HG03103 (cell line): Measurements from ENCODE around the gene OR9A4.
A peak's percentile ranks its signal among the peaks of the same experiment; 100 is the strongest.
"Not testable (repeated sequence)": the region's sequence is repeated elsewhere in the genome, so short reads cannot be mapped to it uniquely, and the experiment has no call there.

Source experiments
- ATAC-seq: cut with Tn5 transposase; IDR thresholded peaks from one replicate; pipeline ENCODE4 v1.9.1; 2021; ENCODE audit warnings: low read depth; ENCODE audit not compliant: unreplicated experiment

OR9A4 gene

GRCh38 chr7:141916099-141916498 is at the start of gene OR9A4:
Gene OR9A4 (plus strand): TSS chr7:141916399. CDS start chr7:141918876, 2,477 bp downstream.
- no peak for ATAC-seq

- ATAC-seq = no peak
These were observed 49.2 kb upstream of the OR9A4 start for GRCh38 chr7:141866974-141867373.

GRCh38 chr7:141872931-141873330 is 43.3 kb upstream of the OR9A4 start:
- peak; percentile 81 for ATAC-seq

GRCh38 chr7:141874787-141875186 is 41.4 kb upstream of the OR9A4 start:
- no peak for ATAC-seq

- no peak for ATAC-seq
These were observed 40.7 kb upstream of the OR9A4 start for GRCh38 chr7:141875453-141875852.

GRCh38 chr7:141876371-141876770 is 39.8 kb upstream of the OR9A4 start:
- no peak for ATAC-seq

DNA sequence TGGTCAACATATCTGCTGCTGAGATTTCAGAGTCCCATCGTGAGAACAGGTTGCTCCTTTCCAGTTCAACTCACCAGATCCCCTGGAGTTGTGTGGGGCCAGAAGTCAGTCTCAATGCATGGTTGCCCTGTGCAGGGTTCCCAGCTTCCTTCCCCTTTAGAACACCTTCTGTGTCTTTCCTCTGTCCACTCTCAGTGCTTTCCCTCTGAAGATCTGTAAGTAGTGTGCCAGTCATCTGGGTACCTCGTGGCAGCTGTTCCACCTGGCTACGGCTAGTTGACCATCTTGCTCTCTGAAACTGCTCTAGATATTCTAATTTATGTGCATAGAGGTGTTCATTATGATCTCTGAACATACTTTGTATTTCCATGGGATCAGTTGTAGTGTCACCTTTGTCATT is 38.8 kb upstream of the OR9A4 start:
- ATAC-seq = no peak

DNA sequence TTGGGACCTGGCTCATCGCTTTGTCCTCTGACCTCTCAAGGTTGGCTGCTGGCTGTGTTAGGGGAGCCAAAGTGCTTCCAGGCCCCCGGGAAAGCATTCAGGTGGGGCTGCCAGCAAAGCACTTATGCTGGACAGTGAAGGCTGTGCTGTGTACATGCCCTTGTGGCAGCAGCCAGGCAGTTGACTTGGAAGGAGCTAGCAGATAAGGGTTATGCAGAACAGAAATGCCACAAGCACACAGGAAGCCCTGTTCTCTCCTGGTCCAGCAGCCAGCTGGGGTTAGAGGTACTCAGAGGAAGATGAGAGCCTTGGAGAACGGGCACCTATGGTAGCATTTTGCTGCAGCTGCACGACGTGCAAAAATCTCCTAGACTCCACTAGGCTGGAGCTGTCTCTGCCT is 35.2 kb upstream of the OR9A4 start:
- ATAC-seq = no peak

DNA sequence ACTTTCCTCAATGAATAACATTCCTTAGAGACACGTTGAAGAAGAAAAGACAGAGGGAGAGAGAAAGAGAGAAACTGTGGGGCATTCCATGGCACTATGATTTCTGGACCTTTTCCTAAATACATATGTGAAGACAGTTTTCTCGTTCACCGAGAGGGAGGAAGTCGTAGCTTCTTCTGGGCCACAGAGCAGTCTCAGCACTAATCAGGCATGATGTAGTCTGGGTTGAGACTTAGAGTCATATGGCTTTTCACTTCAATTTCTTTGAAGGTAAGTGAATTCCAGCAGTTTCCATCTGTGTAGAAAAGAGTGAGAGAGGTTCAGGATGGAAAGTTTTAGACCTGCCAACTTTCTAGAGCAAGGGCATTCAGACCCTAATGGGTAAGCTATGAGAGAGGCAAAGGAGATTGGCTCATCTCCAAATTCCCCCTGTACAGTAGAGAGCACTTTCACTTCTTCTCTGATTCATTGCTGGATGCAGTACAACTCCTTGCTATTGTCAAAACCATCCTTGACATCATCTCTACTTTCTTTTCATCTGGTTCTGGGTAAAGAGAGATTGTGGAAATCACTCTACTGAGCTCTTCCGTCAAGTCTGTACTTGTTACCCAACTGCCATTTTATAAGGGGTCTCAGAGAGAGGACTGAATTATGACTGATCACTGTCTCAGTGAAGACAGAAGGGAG is 31.5 kb upstream of the OR9A4 start:
- peak; percentile 94 for ATAC-seq

DNA sequence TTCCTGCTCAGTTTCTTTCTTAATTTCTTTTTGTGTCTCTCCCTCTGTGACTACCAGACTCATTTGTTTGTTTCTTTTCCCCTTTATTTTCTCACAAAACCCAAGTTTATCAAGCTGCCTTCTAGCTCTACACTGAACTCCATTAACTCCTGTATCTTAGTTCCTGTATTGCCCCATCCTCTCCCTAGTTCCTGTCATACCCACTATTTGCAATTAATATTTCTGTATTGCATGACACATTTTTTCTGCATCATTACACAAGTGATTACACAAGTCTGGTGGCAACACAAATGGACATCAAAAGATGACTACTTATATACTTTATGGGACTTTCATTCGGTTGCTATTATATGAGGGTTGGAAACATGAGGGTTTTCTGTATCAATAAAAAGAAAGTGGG is 26.9 kb upstream of the OR9A4 start:
- no peak for ATAC-seq

DNA sequence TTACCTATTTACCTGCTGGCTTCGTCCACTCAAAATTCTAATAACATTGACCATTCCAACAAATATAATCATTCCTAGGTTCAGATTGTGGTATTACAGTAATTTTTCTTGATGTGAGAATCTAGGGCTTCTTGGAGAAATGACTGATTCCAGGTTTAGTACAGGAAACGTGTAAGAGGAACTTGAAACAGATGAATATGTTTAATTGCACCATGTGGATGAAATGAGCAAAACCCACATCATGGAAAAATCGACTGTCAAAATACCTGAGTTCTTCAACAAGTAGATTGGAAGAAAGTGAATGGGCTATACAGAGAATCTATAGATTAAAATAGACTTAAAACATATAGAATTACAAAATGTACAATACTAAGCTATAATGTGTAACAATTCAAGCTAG is 24.9 kb upstream of the OR9A4 start:
- no peak for ATAC-seq

DNA sequence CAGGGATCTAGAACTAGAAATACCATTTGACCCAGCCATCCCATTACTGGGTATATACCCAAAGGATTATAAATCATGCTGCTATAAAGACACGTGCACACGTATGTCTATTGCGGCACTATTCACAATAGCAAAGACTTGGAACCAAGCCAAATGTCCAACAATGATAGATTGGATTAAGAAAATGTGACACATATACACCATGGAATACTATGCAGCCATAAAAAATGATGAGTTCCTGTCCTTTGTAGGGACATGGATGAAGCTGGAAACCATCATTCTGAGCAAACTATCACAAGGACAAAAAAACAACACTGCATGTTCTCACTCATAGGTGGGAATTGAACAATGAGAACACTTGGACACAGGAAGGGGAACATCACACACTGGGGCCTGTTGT is 16.8 kb upstream of the OR9A4 start:
- ATAC-seq = not testable (repeated sequence)

- ATAC-seq = no peak
These were observed 9.9 kb upstream of the OR9A4 start for GRCh38 chr7:141906285-141906684.

- ATAC-seq = no peak
These were observed 4.8 kb upstream of the OR9A4 start for GRCh38 chr7:141911391-141911790.

DNA sequence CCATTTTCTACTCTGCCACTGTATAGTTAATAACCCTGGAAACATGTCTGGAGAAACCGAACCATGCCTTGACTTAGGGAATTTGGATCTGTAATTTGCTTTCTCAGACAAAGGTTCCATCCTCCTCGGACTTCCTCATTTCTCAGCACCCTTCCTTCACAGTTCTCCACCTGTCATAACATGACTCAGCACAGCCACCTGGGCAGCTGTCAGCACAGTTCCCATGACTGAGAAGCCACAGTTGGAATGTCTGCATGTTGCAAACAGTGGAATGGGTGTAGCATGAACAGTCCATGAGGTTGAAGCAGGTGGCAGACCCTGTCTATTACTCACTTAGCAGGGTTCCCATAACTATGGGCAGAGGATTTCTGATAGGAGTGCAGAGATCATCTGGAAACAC is 634 bp upstream of the OR9A4 start:
- no peak for ATAC-seq

DNA sequence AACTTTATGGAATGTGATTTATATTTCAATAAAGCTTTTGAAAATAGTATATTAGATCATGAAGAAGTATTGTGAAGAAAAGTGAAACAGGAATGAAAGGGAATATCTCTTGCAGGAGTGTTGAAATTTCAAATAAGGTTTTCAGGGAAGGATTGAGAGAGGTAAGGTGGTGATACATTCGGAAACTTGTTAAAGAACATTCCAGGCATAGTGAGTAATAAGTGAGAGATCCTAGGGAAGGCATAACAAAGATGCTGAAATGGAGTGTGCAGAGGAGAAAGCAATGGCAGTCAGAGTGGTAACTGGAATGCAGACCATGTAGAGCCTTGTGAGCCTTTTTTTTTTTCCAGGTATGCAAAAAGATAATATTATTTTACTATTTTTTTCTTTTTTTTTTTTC is 4.1 kb downstream of the OR9A4 start:
- no peak for ATAC-seq

- no peak for ATAC-seq
These were observed 12.1 kb downstream of the OR9A4 start for GRCh38 chr7:141928146-141928844.

GRCh38 chr7:141928845-141929195 is 12.6 kb downstream of the OR9A4 start:
- no peak for ATAC-seq

- ATAC-seq = no peak
These were observed 14.0 kb downstream of the OR9A4 start for GRCh38 chr7:141930211-141930610.

DNA sequence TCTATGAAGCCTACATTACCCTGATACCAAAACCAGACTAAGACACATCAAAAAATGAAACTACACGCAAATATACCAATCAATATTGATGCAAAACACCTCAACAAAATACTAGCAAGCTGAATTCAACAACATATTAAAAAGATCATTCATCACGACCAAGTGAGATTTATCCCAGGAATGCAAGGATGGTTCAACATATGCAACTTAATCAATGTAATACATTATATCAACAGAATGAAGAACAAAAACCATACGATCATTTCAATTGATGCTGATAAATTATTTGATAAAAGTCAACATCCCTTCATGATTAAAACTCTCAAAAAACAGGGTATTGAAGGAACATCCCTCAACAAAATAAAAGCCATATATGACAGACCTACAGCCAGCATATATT is 24.9 kb downstream of the OR9A4 start:
- ATAC-seq = no peak

GRCh38 chr7:141943846-141944245 is 27.6 kb downstream of the OR9A4 start:
- ATAC-seq = no peak

DNA sequence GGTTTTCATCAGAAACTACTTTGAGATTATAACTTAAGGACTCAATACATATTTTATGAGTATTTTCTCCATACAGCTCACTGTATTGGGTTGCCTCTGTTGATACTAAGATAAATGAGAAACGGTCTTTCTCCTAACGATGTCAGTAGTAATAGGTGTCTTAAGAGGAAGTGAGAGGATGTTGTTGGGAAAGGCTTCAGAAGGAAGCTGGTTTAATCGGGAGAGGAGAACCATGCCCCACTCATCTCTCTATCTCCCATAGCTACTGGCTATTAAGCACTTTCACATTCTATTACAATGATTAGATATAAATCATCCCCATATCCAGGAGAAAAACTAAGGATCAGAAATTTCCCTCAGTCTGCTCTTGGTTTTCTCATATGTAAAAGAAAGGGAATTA is 28.6 kb downstream of the OR9A4 start:
- no peak for ATAC-seq
